Measurements from ENCODE around the gene TMEM92.
"Not testable (repeated sequence)": the region's sequence is repeated elsewhere in the genome, so short reads cannot be mapped to it uniquely, and the experiment has no call there.

TMEM92 gene

GRCh38 chr17:50276588-50277356 lies 2.5 kb downstream of the TMEM92 start:
- DNase-seq (ENCODE audit: low read depth) = no peak

DNA sequence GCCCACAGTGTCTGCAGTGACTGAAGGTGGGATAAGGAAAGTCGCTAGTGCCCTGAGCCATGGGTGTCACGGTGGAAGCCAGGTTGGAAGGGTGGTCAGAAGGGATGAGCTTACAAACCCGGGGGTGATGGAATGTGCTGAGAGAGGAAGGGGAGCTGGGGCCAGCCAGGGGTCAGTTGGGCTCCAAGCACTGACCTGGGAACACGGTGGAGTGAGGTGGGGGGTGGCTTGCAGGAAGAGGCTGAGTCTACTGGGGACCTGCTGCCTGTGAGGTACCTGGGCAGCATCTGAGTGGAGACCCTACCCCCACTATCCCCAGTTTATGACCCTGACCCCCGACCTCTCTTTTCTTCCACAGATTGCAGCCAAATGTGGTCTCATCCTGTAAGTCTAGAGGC lies 3.1 kb downstream of the TMEM92 start:
- DNase-seq (ENCODE audit: low read depth) = no peak

DNA sequence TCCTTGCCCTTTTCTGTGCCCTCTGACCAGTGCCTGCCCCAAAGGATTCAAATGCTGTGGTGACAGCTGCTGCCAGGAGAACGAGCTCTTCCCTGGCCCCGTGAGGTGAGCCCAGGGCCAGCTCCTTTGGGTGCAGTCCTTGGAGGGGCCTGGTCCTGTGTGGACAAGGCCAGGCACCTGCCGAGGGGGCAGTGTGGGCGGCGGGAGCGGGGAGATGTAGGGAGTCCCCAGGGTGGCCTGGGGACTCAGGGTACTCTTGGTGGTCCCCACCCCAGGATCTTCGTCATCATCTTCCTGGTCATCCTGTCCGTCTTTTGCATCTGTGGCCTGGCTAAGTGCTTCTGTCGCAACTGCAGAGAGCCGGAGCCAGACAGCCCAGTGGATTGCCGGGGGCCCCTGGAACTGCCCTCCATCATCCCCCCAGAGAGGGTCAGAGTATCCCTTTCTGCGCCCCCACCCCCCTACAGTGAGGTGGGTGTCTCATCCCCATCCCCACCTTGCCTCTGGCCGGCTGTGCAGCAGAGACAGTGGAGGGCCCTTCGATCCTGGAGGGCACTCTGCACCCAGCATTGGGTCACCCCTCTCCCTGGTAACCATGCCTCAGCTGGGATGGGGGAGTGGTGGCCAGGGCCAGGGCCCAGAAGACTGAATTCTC lies 4.4 kb downstream of the TMEM92 start:
- DNase-seq (ENCODE audit: low read depth) = no peak

DNA sequence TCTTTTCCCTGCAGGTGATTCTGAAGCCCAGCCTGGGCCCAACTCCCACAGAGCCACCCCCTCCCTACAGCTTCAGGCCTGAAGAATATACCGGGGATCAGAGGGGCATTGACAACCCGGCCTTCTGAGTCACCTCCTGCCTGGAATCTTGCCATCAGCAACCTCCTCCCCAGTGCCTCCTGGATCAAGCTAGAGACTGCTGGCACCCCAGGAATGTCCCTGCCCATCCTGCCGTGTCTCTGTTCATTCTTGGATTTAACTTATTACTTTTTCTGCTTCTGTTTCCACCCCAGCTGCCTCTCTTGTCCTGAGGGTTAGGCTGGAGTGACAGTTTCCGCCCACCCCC lies 4.9 kb downstream of the TMEM92 start:
- peak; percentile 74 for DNase-seq (ENCODE audit: low read depth)

GRCh38 chr17:50279639-50280038 lies 5.4 kb downstream of the TMEM92 start:
- no peak for DNase-seq (ENCODE audit: low read depth)

DNA sequence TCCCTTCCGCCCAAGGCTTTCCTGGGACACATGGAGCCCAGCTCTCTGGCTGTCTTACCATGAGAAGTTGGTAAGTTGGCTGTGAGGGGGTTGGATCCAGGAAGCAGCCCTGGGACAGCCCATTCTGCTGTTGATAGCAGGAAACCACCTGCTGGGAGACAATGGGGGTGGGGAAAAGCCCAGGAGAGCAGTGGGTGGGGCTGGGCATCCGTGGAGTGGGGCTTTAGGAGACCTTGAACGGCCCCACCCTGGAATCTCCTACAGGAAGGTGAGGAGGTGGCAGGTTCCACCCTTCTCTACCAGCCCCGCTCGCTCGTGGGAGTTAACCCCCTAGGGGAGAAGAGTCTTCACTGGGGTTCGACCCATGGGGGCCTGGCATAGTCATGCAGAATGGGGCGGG lies 5.8 kb downstream of the TMEM92 start:
- no peak for DNase-seq (ENCODE audit: low read depth)

DNA sequence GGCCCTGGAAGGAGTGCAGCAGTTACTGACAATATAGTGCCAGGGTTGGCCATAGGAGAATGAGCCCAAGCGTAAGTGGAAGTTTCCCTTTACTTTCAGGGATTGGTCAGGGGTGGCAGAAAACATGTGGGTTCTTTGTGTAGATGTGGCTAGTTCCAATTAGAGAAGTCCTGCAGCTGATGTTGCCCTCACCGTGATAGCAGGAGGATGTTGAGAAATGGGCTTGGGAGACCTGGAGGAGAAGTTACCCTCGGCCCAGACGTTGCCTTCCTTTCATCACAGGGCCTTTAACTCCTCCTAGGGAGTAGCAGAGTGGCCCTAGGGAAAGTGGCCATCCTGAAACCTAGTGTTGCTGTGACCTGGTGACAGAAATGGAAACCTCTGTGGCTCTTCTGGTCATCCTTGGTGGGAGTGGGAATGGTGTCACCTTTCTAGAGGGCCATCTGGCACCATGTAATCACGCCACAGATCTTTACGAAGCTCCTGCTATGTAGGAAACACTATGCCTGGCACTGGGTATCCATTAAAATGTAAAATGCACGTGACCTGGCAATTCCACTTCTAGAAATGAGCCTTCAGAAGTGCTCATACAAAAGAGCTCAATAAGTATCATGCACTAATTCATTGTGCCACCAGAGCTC lies 6.7 kb downstream of the TMEM92 start:
- no peak for DNase-seq (ENCODE audit: low read depth)

- DNase-seq (ENCODE audit: low read depth) = no peak
Observed at GRCh38 chr17:50281739-50282401, 7.6 kb downstream of the TMEM92 start.

DNA sequence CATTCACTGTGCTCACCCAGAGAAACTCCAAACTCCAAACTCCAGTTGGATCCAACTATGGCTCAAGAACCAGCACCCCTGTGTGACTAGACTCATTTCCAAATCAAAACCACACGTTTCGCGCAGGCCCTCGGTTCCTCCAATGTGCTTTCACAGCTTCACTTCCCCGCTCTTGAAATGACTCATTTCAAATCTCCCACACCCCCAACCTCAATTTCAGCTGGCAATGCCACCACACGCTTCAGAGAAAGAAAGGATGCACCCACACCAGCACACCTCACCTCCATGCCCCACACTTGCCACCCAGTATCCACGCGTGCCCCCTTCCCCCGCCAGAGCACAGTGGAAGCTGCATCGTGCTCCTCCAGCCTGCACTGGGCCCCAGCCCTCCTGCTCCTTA lies 9.0 kb downstream of the TMEM92 start:
- no peak for DNase-seq (ENCODE audit: low read depth)

DNA sequence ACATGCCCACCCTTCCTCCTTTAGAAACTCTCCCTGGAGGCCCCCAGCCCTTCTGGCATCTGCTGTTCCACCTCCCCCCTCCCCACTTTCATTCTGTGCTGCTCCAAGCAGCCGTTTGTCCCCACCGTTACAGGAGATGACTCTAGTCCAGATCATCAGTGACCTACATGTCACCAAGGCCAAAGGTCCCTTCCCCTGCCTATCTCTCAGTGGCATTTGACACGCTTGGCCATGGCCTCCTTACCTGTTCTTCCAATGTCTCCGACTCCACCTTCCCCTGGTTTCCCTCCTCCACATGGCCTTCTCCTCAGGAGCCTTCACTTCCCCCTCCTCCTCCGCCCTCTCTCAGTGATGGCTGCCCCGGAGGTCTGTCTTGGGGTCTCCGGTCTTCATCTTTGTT lies 9.4 kb downstream of the TMEM92 start:
- DNase-seq (ENCODE audit: low read depth) = no peak

DNA sequence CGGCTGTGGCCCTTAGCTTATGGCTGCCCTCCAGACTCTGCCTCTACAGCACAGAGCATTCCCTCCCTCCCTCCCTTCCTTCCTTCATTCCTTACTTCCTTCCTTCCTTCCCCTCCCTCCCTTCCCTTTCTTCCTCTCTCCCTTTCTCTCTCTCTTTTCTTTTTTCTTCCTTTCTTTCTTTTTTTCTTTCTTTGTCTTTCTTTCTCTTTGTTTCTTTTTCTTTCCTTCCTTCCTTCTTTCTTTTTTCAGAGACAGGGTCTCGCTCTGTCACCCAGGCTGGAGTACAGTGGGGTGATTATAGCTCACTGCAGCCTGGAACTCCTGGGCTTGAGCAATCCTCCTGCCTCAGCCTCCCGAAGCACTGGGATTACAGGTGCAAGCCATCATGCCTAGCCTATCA lies 11.7 kb downstream of the TMEM92 start:
- no peak for DNase-seq (ENCODE audit: low read depth)

- DNase-seq (ENCODE audit: low read depth) = not testable (repeated sequence)
Observed at GRCh38 chr17:50287302-50287701, 13.0 kb downstream of the TMEM92 start.

- DNase-seq (ENCODE audit: low read depth) = no peak
Observed at GRCh38 chr17:50288306-50288705, 14.0 kb downstream of the TMEM92 start.

- peak; percentile 87 for DNase-seq (ENCODE audit: low read depth)
Observed at GRCh38 chr17:50289278-50289677, 15.0 kb downstream of the TMEM92 start.

DNA sequence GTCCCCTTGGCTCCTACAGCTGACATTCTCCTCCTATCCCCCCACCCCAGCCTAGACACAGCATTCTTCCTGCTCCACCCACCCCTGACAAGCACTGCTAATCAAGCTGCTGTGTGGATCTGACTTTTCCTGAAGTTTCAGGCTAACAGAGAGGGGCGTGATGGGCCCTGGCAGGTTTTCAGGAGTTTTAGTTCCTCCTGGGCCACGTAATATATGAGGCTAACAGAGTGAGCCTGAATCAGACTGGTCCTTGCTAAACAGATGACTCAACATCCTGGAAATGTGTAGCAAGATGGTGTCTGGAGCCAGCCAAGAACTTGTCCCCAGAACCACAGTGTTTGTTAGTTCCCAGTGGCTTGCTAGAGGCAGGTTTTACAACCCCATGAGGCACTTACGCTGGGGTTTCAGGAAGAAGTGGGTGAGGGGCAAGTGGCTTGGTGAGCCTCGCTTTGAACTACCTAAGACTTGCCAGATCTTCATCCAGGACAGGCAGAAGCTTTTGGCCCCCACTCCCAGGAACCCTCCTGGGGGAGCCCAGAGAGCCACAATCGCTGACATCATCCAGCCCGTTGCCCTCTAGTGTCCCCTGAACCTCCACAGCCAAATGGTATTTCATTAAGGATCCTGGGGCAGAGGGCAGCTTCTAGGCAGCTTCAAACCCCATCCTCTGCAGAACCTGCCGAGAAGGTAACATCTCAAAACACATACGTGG lies 15.9 kb downstream of the TMEM92 start:
- DNase-seq (ENCODE audit: low read depth) = peak; percentile 100

GRCh38 chr17:50290933-50291332 lies 16.7 kb downstream of the TMEM92 start:
- no peak for DNase-seq (ENCODE audit: low read depth)

- peak; percentile 77 for DNase-seq (ENCODE audit: low read depth)
Observed at GRCh38 chr17:50292465-50292864, 18.2 kb downstream of the TMEM92 start.

GRCh38 chr17:50295021-50295420 lies 20.8 kb downstream of the TMEM92 start:
- no peak for DNase-seq (ENCODE audit: low read depth)

DNA sequence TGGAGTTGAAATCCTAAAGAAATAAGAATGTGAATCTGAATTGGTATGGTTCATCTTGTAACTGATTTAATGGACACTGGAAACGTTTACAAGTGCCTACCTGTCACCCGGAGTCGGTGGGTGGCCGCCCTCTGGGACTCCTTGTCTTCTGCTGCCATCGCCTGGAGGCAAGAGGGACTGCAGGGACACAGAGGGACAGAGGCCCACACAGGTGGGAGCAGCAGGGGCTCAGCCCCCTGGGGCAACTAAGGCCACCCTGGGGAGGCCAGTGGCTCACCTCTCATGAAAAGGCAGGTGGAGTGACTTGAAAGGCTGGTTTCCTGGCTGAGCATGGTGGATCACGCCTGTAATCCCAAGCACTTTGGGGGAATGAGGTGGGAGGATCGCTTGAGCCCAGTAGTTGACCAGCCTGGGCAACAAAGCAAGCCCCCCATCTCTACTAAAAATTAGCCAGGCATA lies 23.2 kb downstream of the TMEM92 start:
- peak; percentile 68 for DNase-seq (ENCODE audit: low read depth)

DNA sequence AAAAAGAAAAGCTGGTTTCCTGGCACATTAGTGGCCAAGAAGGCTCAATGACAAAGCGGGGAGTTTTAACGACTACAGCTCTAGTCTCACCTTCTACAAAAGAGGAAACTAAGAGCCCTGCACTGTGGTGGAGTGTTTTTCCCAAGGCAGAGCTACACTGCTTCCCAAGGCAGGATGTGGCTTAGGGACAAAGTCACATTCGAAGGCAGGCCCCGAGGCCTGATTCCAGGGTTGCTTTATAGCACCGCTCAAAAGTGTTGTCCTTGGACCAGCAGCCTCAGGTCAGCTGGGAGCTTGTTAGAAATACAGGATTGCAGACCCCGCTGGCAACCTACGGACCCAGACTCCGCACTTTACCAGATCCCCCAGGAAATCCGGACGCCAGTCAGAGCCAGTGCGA lies 23.8 kb downstream of the TMEM92 start:
- DNase-seq (ENCODE audit: low read depth) = no peak

DNA sequence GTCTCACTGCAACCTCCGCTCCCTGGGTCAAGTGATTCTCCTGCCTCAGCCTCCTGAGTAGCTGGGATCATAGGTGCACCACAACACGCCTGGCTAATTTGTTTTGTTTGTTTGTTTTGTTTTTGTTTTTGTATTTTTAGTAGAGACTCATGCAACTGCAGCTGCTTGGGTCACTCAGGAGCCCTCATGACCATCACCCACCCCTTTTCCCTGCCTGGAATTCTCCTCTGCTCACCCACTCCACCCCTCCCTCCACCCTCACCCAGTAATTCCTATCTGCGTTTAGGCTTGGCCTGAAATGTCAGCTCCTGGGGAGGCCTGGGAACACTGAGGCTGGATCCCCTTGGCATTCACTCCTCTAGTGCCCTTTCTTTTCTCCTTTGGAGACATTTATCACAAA lies 25.5 kb downstream of the TMEM92 start:
- no peak for DNase-seq (ENCODE audit: low read depth)

DNA sequence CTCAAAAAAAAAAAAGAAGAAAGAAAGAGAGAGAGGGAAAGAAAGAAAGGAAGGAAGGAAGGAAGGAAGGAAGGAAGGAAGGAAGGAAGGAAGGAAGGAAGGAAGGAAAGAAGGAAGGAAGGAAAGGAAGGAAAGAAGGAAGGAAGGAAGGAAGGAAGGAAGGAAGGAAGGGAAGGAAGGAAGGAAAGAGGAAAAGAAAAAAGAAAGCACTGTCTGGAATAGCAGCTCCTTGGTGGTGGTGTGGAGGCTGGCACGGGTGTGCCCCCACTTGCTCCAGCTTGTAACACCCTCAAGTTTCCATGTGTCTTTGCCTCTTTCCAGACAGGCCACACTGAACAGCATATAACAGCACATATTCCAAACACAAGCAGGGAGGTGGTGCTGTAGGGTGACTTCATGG lies 26.6 kb downstream of the TMEM92 start:
- DNase-seq (ENCODE audit: low read depth) = not testable (repeated sequence)
